Spinal cord (tissue), 10 donors: Measurements from ENCODE around the gene MGAT3. TPM values are rescaled to one million over a fixed set of nuclear protein-coding genes. Genes with fewer than 3 reads are reported as not detected.

Experiments used
- DNase-seq, 6 donors: peaks; one replicate each; pipeline versions ENCODE4 v3.0.0 to v3.0.0-alpha.2; 2013 to 2015; ENCODE audit warnings: low spot score in 6 of 6, low read depth in 4 of 6
- H3K27ac ChIP-seq: one replicate; pipeline ENCODE4 v1.5.1; 2013; ENCODE audit warnings: low read depth, low read length, control low read depth
- H3K27me3 ChIP-seq: one replicate; pipeline ENCODE4 v1.6.1; 2013; ENCODE audit warnings: low read length; ENCODE audit not compliant: control insufficient read depth, insufficient read depth
- H3K36me3 ChIP-seq: one replicate; pipeline ENCODE4 v1.6.1; 2013; ENCODE audit warnings: low read length; ENCODE audit not compliant: control insufficient read depth, insufficient read depth
- H3K4me1 ChIP-seq: one replicate; pipeline ENCODE4 v1.6.1; 2013; ENCODE audit warnings: low read length; ENCODE audit not compliant: control insufficient read depth, insufficient read depth
- H3K4me3 ChIP-seq: one replicate; pipeline ENCODE4 v1.5.1; 2013; ENCODE audit warnings: low read depth, low read length, control low read depth
- H3K9me3 ChIP-seq: one replicate; pipeline ENCODE4 v1.6.1; 2013; ENCODE audit warnings: low read length; ENCODE audit not compliant: control insufficient read depth, insufficient read depth
- WGBS: methylation state at CpG from one replicate; pipeline ENCODE4 v1.1.5; 2013; ENCODE audit warnings: missing lambda C conversion rate; ENCODE audit not compliant: insufficient coverage; 5-methylcytosine and 5-hydroxymethylcytosine counted together
- polyA plus RNA-seq, 2 donors: library from polyadenylated mRNA; unstranded; fragments of 120-200 nt; gene quantifications; one replicate each; pipeline ENCODE4 v1.2.1, GENCODE V29; 2013; ENCODE audit not compliant: insufficient read length in 2 of 2
- total RNA-seq, 2 donors: library from RNA; depleted of rRNA in 1 of 2; stranded (reverse); fragments of 120-200 nt in 1 of 2; fragments of >200 nt in 1 of 2; gene quantifications; one replicate each; pipeline versions ENCODE4 v1.2.3 to v1.2.4, GENCODE V29; 2013 to 2014
- donor health status: healthy.

Gene MGAT3
- total and polyA plus RNA-seq, 4 donors, result 19.9 to 79.7 (median 50.8) TPM

- Histone ChIP-seq H3K36me3 (peaks cover 69% of the 10 kb centered on the region), H3K9me3 (no peaks in the 10 kb centered on the region), H3K4me3 (no peak overlapping the region), H3K27me3 (no peaks in the 10 kb centered on the region), H3K4me1 (peaks cover 69% of the 10 kb centered on the region), H3K27ac (peak overlapping the region; percentile 47)
- DNase-seq, result no peak
- 77% methylated on average over 22 of the region's 31 CpGs for WGBS
Observed at GRCh38 chr22:39433476-39434242, 23.2 kb upstream of the MGAT3 start.

GRCh38 chr22:39434243-39434653 is 22.6 kb upstream of the MGAT3 start:
- WGBS, result 70% methylated on average over 18 of the region's 18 CpGs
- H3K4me1 ChIP-seq, result peaks cover 63% of the 10 kb centered on the region
- no peaks in the 10 kb centered on the region for H3K9me3 ChIP-seq
- no peaks in the 10 kb centered on the region for H3K27me3 ChIP-seq
- peaks cover 63% of the 10 kb centered on the region for H3K36me3 ChIP-seq
- DNase-seq, result peak in 2 of 6 donors; percentile 2 to 54
- peak overlapping the region; percentile 47 for H3K27ac ChIP-seq
- H3K4me3 ChIP-seq, result no peak overlapping the region

GRCh38 chr22:39434721-39435120 is 22.1 kb upstream of the MGAT3 start:
- Histone ChIP-seq H3K27ac (peak overlapping the region; percentile 45), H3K36me3 (peaks cover 58% of the 10 kb centered on the region), H3K27me3 (no peaks in the 10 kb centered on the region), H3K9me3 (no peaks in the 10 kb centered on the region), H3K4me1 (peaks cover 61% of the 10 kb centered on the region), H3K4me3 (no peak overlapping the region)
- DNase-seq, result no peak
- WGBS, result 79% methylated on average over 3 of the region's 6 CpGs

GRCh38 chr22:39435616-39436015 is 21.2 kb upstream of the MGAT3 start:
- no peak overlapping the region for H3K27ac ChIP-seq
- no peak overlapping the region for H3K4me3 ChIP-seq
- 76% methylated on average over 3 of the region's 8 CpGs for WGBS
- H3K4me1 ChIP-seq, result peaks cover 52% of the 10 kb centered on the region
- peaks cover 49% of the 10 kb centered on the region for H3K36me3 ChIP-seq
- no peaks in the 10 kb centered on the region for H3K9me3 ChIP-seq
- H3K27me3 ChIP-seq, result no peaks in the 10 kb centered on the region
- no peak for DNase-seq

GRCh38 chr22:39437791-39438704 is 18.8 kb upstream of the MGAT3 start:
- H3K9me3 ChIP-seq, result no peaks in the 10 kb centered on the region
- WGBS, result 51% methylated on average over 15 of the region's 16 CpGs
- peak overlapping the region; percentile 24 for H3K4me3 ChIP-seq
- peak overlapping the region; percentile 64 for H3K27ac ChIP-seq
- DNase-seq, result no peak
- H3K36me3 ChIP-seq, result peaks cover 25% of the 10 kb centered on the region
- H3K4me1 ChIP-seq, result peaks cover 32% of the 10 kb centered on the region
- no peaks in the 10 kb centered on the region for H3K27me3 ChIP-seq

GRCh38 chr22:39439170-39439569 is 17.6 kb upstream of the MGAT3 start:
- Histone ChIP-seq H3K4me1 (peaks cover 22% of the 10 kb centered on the region), H3K4me3 (no peak overlapping the region), H3K27ac (no peak overlapping the region), H3K36me3 (peaks cover 14% of the 10 kb centered on the region), H3K27me3 (no peaks in the 10 kb centered on the region), H3K9me3 (no peaks in the 10 kb centered on the region)
- no peak for DNase-seq
- WGBS, result 94% methylated on average over 8 of the region's 8 CpGs

GRCh38 chr22:39443398-39443797 is 13.4 kb upstream of the MGAT3 start:
- no peaks in the 10 kb centered on the region for H3K27me3 ChIP-seq
- no peak for DNase-seq
- peaks cover 2% of the 10 kb centered on the region for H3K36me3 ChIP-seq
- H3K27ac ChIP-seq, result no peak overlapping the region
- no peak overlapping the region for H3K4me3 ChIP-seq
- no peaks in the 10 kb centered on the region for H3K9me3 ChIP-seq
- peaks cover 9% of the 10 kb centered on the region for H3K4me1 ChIP-seq
- 82% methylated on average over 4 of the region's 6 CpGs for WGBS

- H3K4me3 ChIP-seq, result no peak overlapping the region
- peaks cover 2% of the 10 kb centered on the region for H3K36me3 ChIP-seq
- H3K27ac ChIP-seq, result no peak overlapping the region
- H3K9me3 ChIP-seq, result no peaks in the 10 kb centered on the region
- 78% methylated on average over 7 of the region's 7 CpGs for WGBS
- DNase-seq, result no peak
- H3K4me1 ChIP-seq, result peaks cover 9% of the 10 kb centered on the region
- no peaks in the 10 kb centered on the region for H3K27me3 ChIP-seq
Observed at GRCh38 chr22:39444247-39444800, 12.5 kb upstream of the MGAT3 start.

GRCh38 chr22:39444937-39445465 is 11.8 kb upstream of the MGAT3 start:
- Histone ChIP-seq H3K27me3 (no peaks in the 10 kb centered on the region), H3K9me3 (no peaks in the 10 kb centered on the region), H3K4me1 (peaks cover 9% of the 10 kb centered on the region), H3K4me3 (no peak overlapping the region), H3K27ac (no peak overlapping the region), H3K36me3 (peaks cover 2% of the 10 kb centered on the region)
- no peak for DNase-seq
- 86% methylated on average over 11 of the region's 11 CpGs for WGBS
